HepG2 (cell line): ENCODE measurements around the gene SLC9A5. TPM values are rescaled to one million over a fixed set of nuclear protein-coding genes. Genes with fewer than 3 reads are reported as not detected.

Experiments
- ATAC-seq: fragments of 200-7000 bp; cut with Tn5 transposase; 3 replicates; pipeline ENCODE4 v1.9.1; 2020; ENCODE audit warnings: mild to moderate bottlenecking, moderate library complexity
- BruUV-seq: library from RNA; stranded (reverse); fragments of 400-500 nt; replicated peaks from 2 replicates; lab custom pipeline; 2021; lab: Mats Ljungman, UMichigan
- CTCF ChIA-PET: fragments of 300-600 bp; formaldehyde crosslinking; extraction: SDS; loops from one replicate; lab custom pipeline; 2021; ENCODE audit warnings: low total read pairs, inconsistent platforms, low intra/inter-chr PET ratio; lab: Yijun Ruan, JAX
- POLR2A ChIA-PET: fragments of 350-600 bp; sonication (Branson Sonifier 250); formaldehyde crosslinking; loops from one replicate; lab custom pipeline; 2020; ENCODE audit warnings: antibody characterized with exemption, inconsistent platforms; lab: Yijun Ruan, JAX
- DNase-seq: peaks from one replicate; pipeline ENCODE4 v3.0.0-alpha.2; 2015; ENCODE audit warnings: low spot score
- FAIRE-seq: peaks from 3 replicates; lab custom pipeline; 2011; peaks lifted over from hg19 to GRCh38; lab: Jason Lieb, UNC
- H2AFZ ChIP-seq: one replicate; pipeline ENCODE4 v1.6.1; 2011; ENCODE audit warnings: low read length, inconsistent platforms
- H3K27ac ChIP-seq: fragments of 300-600 bp; 3 replicates; pipeline ENCODE4 v1.8.0; 2011; ENCODE audit warnings: mixed run types, mild to moderate bottlenecking, mixed read lengths, low read length, inconsistent platforms; ENCODE audit not compliant: insufficient read depth; ENCODE audit errors: extremely low read length
- H3K27me3 ChIP-seq, 2 experiments: fragments of 200-600 bp in 1 of 2; 2 replicates in 1 of 2; 3 replicates in 1 of 2; pipeline versions ENCODE4 v1.6.0 to v1.8.0; 2011; ENCODE audit warnings: low read length in 2 of 2, mild to moderate bottlenecking in 2 of 2, moderate library complexity in 2 of 2, inconsistent platforms in 1 of 2; ENCODE audit not compliant: insufficient read depth in 2 of 2, control insufficient read depth in 1 of 2
- H3K36me3 ChIP-seq, 2 experiments: fragments of 200-600 bp in 1 of 2; replicated peaks in 1 of 2; 2 replicates in 1 of 2; 3 replicates in 1 of 2; pipeline versions ENCODE4 v1.5.1 to v1.8.0; 2011; ENCODE audit warnings: low read length in 2 of 2, inconsistent platforms in 1 of 2; ENCODE audit not compliant: insufficient read depth in 2 of 2, control insufficient read depth in 1 of 2
- H3K4me1 ChIP-seq: 2 replicates; pipeline ENCODE4 v1.5.1; 2012; ENCODE audit warnings: low read length, inconsistent platforms; ENCODE audit not compliant: insufficient read depth
- H3K4me2 ChIP-seq: 2 replicates; pipeline ENCODE4 v1.6.0; 2011; ENCODE audit warnings: low read depth, low read length, inconsistent platforms
- H3K4me3 ChIP-seq, 3 experiments: fragments of 200-600 bp in 1 of 3; sonication (generic), shearing (Covaris generic) in 1 of 3; replicated peaks in 1 of 3; 2 replicates each; pipeline ENCODE4 v1.5.1; 2011 to 2016; ENCODE audit warnings: low read length in 3 of 3, inconsistent platforms in 2 of 3, low read depth in 2 of 3, mild to moderate bottlenecking in 2 of 3, control low read depth in 1 of 3, mixed read lengths in 1 of 3; ENCODE audit not compliant: insufficient read depth in 1 of 3
- H3K79me2 ChIP-seq: one replicate; pipeline ENCODE4 v1.6.1; 2011; ENCODE audit warnings: low read length, inconsistent platforms; ENCODE audit not compliant: insufficient read depth
- H3K9ac ChIP-seq: 2 replicates; pipeline ENCODE4 v1.6.0; 2011; ENCODE audit warnings: mild to moderate bottlenecking, low read depth, low read length, inconsistent platforms; ENCODE audit not compliant: insufficient read depth
- H3K9me3 ChIP-seq: 2 replicates; pipeline ENCODE4 v1.5.1; 2012; ENCODE audit warnings: mild to moderate bottlenecking, low read length
- H4K20me1 ChIP-seq: 2 replicates; pipeline ENCODE4 v1.6.0; 2011; ENCODE audit warnings: inconsistent platforms, mild to moderate bottlenecking, low read length, moderate library complexity; ENCODE audit not compliant: insufficient read depth
- CENPBD1 ChIP-seq: sonication (generic); formaldehyde crosslinking; IDR thresholded peaks from 2 replicates; pipeline ENCODE4 v1.8.0; 2022; ENCODE audit warnings: missing genetic modification reagents, low read depth, mild to moderate bottlenecking, borderline replicate concordance
- DR1 ChIP-seq: sonication (generic); formaldehyde crosslinking; IDR thresholded peaks from 2 replicates; pipeline ENCODE4 v1.8.0; 2021; ENCODE audit warnings: mild to moderate bottlenecking, missing genetic modification reagents, inconsistent platforms
- FOXA1 ChIP-seq, 2 experiments: fragments of 450-650 bp in 1 of 2; sonication (generic) in 1 of 2; formaldehyde crosslinking in 1 of 2; IDR thresholded peaks; 2 replicates each; pipeline versions ENCODE4 v1.4.0 to v1.6.1; 2016 to 2020; ENCODE audit warnings: missing genetic modification reagents in 1 of 2
- LRRFIP1 ChIP-seq: sonication (generic); formaldehyde crosslinking; conservative IDR thresholded peaks from 2 replicates; pipeline ENCODE4 v1.4.0; 2020; ENCODE audit warnings: missing genetic modification reagents
- PATZ1 ChIP-seq: sonication (generic); formaldehyde crosslinking; IDR thresholded peaks from 2 replicates; pipeline ENCODE4 v1.4.0; 2020; ENCODE audit warnings: missing genetic modification reagents
- ZBTB14 ChIP-seq: sonication (generic); formaldehyde crosslinking; IDR thresholded peaks from 2 replicates; pipeline ENCODE4 v1.4.0; 2020; ENCODE audit warnings: missing genetic modification reagents
- ZNF451 ChIP-seq: sonication (generic); formaldehyde crosslinking; IDR thresholded peaks from 2 replicates; pipeline ENCODE4 v1.5.0; 2020; ENCODE audit warnings: mild to moderate bottlenecking, missing genetic modification reagents
- ZNF678 ChIP-seq: sonication (generic); formaldehyde crosslinking; IDR thresholded peaks from 2 replicates; pipeline ENCODE4 v1.4.0; 2020; ENCODE audit warnings: mild to moderate bottlenecking, missing genetic modification reagents
- ZNF747 ChIP-seq: sonication (generic); formaldehyde crosslinking; IDR thresholded peaks from 2 replicates; pipeline ENCODE4 v1.8.1; 2023; ENCODE audit warnings: missing genetic modification reagents, mild to moderate bottlenecking, borderline replicate concordance
- WGBS: methylation state at CpG from one replicate; pipeline ENCODE4 v1.1.6; 2017; ENCODE audit warnings: low lambda C conversion rate; 5-methylcytosine and 5-hydroxymethylcytosine counted together
- in situ Hi-C: cut with HindIII; loops from 2 replicates; pipeline ENCODE4 v1.10.0; 2017; ENCODE audit warnings: low pct_unique_long_range_greater_than_20kb; ENCODE audit not compliant: extremely low pct_ligation_motif_present
- intact Hi-C: fragments of 100-400 bp; cut with micrococcal nuclease; formaldehyde crosslinking; loops from one replicate; pipeline ENCODE4 v1.10.0; 2022; ENCODE audit not compliant: unreplicated experiment
- polyA plus RNA-seq, 8 experiments: library from polyadenylated mRNA; depleted of rRNA in 3 of 8; stranded (reverse) in 7 of 8; unstranded in 1 of 8; fragments of >200 nt; fragmentation: Illumina TruSeq in 4 of 8; extraction: Trizol in 4 of 8; gene quantifications; 2 replicates each; pipeline versions ENCODE4 v1.2.1 to v1.2.3, GENCODE V29; 2011 to 2016; ENCODE audit warnings: low read depth in 4 of 8, missing spikeins in 1 of 8, mixed read lengths in 1 of 8; ENCODE audit not compliant: insufficient read depth in 1 of 8
- total RNA-seq, 5 experiments: library from RNA; depleted of rRNA; stranded (reverse); fragments of >200 nt; fragmentation: Illumina TruSeq; extraction: Trizol; gene quantifications; 2 replicates each; pipeline ENCODE4 v1.2.3, GENCODE V29; 2016; ENCODE audit warnings: low read depth in 1 of 5
- TF ChIP-seq, protein P1 (sequence below): sonication (generic); formaldehyde crosslinking; IDR thresholded peaks from 2 replicates; pipeline ENCODE4 v1.4.0; 2020; ENCODE audit warnings: missing genetic modification reagents, borderline replicate concordance

SLC9A5 gene
- total and polyA plus RNA-seq, 2 of the 13 experiments (the other 11 are each of a cell fraction or from before 2014, with no cell fraction given), result 0.58 to 1.4 TPM

GRCh38 chr16:67283826-67284555 is 35.2 kb downstream of the SLC9A5 start:
- Histone ChIP-seq H4K20me1 (no peaks in the 10 kb centered on the region), H3K27me3 (no peaks in the 10 kb centered on the region), H2AFZ (no peak overlapping the region), H3K4me1 (peaks cover 8% of the 10 kb centered on the region), H3K36me3 (no peaks in the 10 kb centered on the region), H3K4me2 (no peak overlapping the region), H3K27ac (no peak overlapping the region), H3K79me2 (no peaks in the 10 kb centered on the region), H3K9ac (no peak overlapping the region), H3K9me3 (no peaks in the 10 kb centered on the region), H3K4me3 (no peak overlapping the region)
- WGBS, result 94% methylated on average over 17 of the region's 21 CpGs
- ChIA-PET CTCF (interaction anchor here (1.1 kb wide), 1 partner anchor 23 kb away, joined by 4 read pairs; no protein-coding TSS in a partner anchor), POLR2A (interaction anchor here (1.1 to 1.6 kb wide), 2 partner anchors 10 to 23 kb away, joined by 3 to 5 read pairs; no protein-coding TSS in a partner anchor)
- no peak for ATAC-seq
- BruUV-seq, result no TSS peak
- no peak for FAIRE-seq
- intact Hi-C loops, result no loop called here
- in situ Hi-C loops, result no loop called here
- DNase-seq, result no peak
- TF ChIP-seq ZNF451 (CRISPR knock-in tag) (no peak), FOXA1 (IDR thresholded peaks at IDR 0.05) (no peak), FOXA1 (CRISPR knock-in tag; IDR thresholded peaks at IDR 0.05) (no peak), ZBTB14 (CRISPR knock-in tag) (no peak), LRRFIP1 (CRISPR knock-in tag) (no peak), CENPBD1 (CRISPR knock-in tag) (no peak), ZNF678 (CRISPR knock-in tag) (no peak), DR1 (CRISPR knock-in tag) (no peak), ZNF747 (CRISPR knock-in tag) (no peak), PATZ1 (CRISPR knock-in tag) (no peak)
- TF ChIP-seq, protein P1, sequence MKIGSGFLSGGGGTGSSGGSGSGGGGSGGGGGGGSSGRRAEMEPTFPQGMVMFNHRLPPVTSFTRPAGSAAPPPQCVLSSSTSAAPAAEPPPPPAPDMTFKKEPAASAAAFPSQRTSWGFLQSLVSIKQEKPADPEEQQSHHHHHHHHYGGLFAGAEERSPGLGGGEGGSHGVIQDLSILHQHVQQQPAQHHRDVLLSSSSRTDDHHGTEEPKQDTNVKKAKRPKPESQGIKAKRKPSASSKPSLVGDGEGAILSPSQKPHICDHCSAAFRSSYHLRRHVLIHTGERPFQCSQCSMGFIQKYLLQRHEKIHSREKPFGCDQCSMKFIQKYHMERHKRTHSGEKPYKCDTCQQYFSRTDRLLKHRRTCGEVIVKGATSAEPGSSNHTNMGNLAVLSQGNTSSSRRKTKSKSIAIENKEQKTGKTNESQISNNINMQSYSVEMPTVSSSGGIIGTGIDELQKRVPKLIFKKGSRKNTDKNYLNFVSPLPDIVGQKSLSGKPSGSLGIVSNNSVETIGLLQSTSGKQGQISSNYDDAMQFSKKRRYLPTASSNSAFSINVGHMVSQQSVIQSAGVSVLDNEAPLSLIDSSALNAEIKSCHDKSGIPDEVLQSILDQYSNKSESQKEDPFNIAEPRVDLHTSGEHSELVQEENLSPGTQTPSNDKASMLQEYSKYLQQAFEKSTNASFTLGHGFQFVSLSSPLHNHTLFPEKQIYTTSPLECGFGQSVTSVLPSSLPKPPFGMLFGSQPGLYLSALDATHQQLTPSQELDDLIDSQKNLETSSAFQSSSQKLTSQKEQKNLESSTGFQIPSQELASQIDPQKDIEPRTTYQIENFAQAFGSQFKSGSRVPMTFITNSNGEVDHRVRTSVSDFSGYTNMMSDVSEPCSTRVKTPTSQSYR (CRISPR knock-in tag), result no peak
